GM19463 (cell line): ENCODE data around the gene MYADML2.

Experiments used
- ATAC-seq: cut with Tn5 transposase; IDR thresholded peaks from one replicate; pipeline ENCODE4 v1.9.1; 2021; ENCODE audit warnings: mild to moderate bottlenecking, moderate library complexity; ENCODE audit not compliant: unreplicated experiment

The MYADML2 gene

DNA sequence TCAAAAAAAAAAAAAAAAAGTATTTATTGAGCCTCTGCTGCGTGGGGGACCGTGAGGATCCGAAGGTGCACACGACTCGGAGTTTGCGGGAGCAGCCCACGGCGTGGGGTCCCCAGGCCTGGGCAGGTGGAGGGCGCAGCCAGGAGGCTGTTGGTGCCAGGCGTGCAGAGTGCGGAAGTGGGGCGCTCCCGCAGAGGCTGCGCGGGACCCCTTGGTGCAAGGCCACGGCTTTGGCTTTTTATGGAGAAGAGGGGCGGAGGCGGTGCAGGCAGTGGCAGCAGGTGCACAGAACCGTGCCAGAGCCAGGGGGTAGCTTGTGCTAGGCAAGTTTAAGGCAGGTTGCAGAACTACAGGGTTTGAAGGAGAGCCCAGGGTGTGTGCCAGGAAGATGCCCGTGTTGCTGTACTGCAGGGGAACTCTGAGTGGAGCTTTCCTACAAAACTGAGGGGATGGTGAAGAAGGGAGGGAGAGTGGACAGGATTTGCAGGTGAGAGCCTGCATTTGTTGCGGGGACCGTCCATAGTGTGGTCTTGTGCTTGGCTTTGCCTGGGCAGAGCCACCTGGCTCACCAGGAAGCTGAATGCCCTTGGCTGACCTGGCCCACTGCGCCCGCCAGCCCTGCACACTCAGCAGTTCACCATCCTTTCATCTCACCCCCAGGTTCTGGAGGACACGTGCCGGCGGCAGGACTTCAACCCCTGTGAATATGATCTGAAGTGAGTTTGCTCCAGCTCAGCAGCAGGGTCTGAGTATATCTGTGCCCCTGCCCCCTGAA lies 31.7 kb upstream of the MYADML2 start:
- no peak for ATAC-seq

DNA sequence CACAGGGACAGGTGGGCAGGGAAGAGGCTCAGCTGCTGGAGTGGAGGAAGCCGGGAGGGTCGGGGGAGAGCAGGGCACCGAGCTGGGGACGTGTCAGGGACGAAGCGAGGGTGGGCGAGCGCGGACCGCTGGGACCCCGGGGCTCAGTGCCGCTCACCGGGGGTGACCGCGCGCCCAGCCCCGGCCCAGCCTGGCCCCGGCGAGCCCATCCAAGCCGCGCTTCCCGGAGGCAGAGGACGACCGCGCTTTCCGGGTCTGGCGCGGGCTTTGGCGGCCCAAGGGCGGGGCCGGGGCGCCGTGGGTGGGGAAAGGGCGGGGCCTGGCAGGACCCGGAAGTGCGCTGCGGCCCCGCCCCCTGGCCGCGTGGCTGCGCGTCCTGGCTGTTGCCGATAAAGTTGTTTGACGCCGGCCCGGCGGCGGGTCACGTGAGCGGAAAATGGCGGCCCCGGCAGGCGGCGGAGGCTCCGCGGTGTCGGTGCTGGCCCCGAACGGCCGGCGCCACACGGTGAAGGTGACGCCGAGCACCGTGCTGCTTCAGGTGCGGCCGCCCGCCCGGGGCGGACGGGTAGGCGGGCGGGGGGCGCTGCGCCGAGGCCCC lies 30.3 kb upstream of the MYADML2 start, which contains the start of gene ASPSCR1:
Gene ASPSCR1, plus strand, starts transcription at position 419 of the 598 bp plus-strand sequence. Its CDS starts 18 bp downstream, at position 437.
- ATAC-seq, result peak; percentile 85

DNA sequence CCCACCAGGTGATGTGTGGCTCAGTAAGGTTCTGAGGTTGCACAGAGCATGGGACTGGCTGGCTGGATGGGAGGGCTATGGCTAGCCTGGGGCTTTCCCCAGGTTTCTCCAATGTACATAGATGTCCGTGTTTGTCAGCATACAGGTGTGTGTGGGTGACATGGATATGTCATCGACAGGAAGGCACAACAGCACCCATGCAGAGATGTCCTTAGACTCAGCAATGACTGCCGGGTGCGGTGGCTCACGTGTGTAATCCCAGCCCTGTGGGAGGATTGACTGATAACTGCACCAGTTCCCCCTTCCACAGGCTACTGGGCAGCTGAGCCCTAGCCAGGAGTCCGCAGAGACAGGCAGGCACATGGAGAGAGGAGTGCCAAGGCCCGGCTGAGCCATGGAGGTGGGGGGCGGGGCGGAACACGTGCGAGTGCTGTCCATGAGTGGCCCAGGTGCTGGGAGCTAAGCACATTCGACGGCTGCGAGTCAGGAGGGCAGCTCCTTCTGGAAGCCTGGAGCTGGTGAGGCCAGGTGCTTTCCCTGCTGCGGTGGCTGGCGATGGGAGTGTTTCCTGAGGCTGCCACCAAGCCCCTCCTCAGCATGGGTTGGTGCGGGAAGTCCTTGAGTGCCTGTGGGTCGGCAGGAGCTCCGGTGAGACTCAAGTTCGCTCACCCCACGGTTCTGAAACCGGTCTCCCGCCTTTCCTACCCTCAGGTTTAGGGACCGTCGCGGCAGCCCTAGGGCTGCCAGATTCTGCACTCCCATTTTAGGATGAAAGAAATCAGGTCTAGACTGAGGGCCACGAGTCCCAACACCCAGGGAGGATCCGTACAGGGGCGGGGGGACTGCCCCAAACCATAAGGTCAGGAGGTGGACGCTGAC lies 29.5 kb upstream of the MYADML2 start:
- ATAC-seq, result peak; percentile 3

DNA sequence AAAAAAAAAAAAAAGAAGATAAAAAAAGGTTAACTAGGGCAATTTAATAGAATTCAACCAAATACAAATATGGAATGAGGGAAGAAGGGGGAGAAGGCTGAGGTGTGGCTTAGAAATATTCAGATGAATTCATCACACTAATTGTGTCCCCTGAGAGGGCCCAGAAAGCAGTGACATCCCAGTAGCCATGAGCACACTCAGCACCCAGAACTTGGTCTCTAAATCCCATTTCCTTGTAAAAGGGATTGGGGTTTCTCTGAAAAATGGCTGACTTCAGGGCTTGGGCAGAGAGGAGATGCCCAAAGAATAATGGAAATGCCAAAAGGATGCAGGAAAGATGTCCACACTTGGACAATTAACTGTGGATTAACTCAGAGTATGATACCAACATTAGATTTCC lies 26.4 kb upstream of the MYADML2 start:
- no peak for ATAC-seq

DNA sequence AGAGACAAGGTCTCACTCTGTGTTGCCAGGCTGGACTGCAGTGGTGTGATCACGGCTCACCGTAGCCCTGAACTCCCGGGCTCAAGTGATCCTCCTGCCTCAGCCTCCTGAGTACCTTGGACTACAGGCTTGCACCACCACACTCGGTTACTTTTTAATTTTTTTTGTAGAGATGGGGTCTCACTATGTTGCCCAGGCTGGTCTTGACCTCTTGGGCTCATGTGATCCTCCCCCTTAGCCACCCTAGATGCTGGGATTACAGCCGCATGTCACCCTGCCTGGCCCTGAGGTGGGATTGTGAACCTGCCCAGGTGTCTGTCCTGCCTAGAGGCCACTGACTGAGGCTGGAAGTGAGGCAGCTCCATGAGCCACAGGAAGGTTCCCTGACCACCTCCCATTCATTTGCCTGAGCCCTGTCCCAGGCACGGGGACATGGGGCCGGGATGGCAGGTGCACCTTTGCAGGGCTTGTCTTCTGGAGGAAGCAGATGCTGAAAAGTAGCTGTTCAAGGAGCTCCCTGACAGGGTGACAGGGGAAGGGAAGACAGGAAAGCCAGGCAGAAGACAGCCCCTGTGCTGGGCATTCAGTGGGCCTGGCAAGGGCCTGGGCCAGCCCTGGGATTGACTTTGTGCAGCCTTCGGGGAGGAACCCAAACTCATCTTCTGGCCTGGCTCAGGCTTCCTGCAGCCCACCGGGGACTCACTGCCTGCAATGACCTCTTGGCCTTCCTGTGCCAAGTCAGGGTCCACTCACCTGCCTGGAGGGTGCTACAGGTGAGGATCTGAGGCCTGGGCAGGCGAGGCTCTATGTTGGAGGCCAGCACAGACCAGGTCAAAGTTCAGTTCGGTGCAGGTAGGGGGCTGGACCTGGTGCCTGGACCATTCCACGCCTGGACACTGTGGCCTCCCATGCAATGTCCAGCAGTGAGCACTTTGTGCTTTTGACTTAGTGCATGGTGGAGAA lies 22.1 kb upstream of the MYADML2 start:
- ATAC-seq, result no peak

DNA sequence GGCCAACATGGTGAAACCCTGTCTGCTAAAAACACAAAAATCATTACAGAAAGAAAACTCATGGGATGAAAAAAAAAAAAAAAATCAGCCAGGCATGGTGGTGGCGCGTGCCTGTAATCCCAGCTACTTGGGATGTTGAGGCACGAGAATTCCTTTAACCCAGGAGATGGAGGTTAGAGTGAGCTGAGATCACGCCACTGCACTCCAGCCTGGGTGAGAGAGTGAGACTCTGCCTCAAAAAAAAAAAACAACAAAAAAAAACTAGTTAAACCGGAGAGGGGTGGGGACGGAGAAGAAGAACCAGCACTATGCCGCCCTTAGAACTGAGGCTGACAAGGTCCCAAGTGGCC lies 21.3 kb upstream of the MYADML2 start:
- ATAC-seq, result no peak

DNA sequence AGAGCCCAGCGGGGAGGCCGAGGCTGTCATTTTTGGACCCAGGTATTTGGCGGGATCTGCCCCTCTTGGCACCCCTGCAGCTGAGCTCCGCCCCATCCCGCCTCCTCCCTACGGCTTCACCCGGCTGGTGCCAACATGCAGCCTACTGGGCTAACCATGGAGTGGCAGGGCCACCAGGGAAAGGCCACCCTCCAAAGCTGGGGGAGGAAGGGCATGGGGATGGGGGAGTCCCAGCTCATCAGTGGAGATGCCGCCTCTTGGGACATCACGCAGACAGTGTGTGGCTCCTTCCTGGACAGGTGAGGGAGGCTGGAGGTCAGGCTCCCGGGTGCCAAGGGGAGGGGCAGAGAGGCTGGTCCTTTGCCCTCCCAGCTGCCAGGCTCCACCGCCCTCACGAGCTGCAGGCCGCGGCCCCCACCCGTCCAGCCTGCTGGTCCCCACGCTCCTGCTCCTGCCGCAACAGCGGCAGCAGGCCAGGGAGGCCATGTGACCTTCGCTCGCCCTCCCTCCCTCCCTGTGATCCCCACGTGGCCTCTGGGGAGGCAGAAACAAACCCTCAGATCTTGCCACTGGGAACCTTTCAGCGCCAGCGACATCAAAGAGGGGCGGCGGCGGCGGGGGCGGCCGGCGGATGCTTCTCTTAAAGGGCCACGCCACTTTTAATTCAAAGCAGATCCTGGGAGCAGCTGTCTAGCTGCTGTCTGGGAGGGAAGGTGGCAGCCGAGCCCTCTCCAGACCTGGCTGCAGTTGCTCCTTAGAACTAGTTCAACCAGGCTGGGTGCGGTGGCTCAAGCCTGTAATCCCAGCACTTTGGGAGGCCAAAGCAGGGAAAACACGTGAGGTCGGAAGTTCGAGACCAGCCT lies 20.7 kb upstream of the MYADML2 start:
- ATAC-seq, result no peak

DNA sequence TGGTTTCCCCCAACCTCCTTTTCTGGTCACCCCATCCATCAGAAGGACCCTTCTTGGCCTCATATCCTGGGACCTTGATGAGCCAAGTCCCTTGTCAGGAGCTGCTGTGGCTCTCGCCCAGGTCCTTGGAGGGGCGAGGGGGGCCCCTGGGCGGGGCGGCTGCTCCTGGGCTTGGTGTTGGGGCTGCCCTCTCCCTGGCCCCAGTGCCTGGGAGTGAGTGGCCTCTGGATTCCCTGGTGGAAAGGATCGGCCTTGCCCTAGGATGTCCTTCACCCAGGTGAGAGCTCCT lies 20.2 kb upstream of the MYADML2 start:
- ATAC-seq, result no peak

DNA sequence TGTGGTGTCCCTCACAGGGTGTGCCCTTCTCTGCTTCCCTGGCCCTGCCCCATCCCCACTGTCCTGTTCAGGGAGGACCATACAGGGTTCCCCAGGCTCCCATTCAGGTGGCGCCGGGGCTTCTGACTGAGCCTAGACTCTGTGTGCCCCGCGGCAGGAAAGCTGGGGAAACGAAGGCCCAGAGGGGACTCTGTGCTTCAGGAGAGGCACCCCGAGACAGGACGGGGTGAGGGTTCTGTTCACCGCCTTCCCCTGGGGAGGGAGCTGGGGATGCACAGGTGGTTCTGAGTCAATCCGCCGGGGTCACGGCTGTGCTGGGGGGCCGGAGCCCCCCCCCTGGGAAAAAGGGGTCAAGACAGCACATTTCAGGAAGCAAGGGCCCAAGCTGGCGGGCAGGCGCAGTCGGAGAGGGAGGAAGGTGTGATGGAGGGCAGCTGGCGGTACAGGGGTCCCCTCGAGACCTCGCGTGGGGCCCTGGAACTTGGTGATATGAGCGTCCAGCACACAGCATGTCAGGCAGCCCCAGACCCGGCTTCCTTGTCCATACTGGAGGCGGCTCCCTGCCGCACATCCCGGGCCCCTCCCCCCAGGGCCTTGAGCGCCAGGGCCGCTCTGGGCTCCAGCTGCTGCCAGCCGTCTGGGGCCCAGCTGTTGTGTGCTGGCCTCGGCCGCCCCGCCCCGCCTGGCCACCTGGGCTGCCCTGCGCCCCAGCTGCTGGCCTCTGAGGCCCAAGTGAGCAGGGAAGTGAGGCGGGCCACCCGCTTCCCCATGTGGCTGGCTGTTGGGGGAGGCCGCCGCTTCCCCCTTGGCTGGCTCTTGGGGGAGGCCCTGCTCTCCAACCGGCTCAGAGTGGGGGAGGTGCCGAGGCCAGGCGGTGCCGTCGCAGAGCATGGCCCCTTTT lies 19.6 kb upstream of the MYADML2 start:
- ATAC-seq, result no peak

DNA sequence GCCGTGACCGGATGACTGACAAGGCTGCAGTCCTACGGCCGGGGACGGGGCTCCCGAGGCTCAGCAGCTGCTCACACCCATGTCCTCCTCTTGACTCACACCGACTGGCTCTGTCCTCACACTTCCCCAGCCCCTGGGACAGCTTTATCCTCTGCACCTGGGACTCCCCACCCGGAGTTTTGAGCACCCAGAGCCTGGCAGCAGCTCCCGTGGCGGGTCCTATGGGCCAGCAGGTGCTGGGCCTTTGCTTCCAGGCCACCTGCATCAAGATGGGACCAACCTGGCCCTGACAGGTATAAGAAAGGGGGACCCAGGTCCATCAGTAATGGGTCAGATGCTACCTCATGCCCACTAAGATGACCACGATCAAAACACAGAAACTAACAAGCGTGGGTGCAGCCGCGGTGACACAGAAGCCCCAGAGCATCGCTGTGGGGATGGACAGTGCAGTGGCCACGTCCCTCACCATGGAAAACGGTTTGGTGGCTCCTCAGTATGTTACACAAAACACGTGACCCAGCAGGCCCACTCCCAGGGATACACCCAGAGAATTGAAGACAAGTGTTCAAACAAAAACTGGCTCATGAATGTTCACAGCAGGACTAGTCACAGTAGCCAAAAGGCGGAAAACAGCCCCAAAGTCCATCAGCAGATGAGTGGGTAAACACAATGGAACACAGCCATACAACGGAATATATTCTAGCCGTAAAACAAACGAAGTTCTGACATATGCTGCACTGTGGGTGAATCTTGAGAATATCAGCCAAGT lies 17.2 kb upstream of the MYADML2 start:
- ATAC-seq, result no peak

DNA sequence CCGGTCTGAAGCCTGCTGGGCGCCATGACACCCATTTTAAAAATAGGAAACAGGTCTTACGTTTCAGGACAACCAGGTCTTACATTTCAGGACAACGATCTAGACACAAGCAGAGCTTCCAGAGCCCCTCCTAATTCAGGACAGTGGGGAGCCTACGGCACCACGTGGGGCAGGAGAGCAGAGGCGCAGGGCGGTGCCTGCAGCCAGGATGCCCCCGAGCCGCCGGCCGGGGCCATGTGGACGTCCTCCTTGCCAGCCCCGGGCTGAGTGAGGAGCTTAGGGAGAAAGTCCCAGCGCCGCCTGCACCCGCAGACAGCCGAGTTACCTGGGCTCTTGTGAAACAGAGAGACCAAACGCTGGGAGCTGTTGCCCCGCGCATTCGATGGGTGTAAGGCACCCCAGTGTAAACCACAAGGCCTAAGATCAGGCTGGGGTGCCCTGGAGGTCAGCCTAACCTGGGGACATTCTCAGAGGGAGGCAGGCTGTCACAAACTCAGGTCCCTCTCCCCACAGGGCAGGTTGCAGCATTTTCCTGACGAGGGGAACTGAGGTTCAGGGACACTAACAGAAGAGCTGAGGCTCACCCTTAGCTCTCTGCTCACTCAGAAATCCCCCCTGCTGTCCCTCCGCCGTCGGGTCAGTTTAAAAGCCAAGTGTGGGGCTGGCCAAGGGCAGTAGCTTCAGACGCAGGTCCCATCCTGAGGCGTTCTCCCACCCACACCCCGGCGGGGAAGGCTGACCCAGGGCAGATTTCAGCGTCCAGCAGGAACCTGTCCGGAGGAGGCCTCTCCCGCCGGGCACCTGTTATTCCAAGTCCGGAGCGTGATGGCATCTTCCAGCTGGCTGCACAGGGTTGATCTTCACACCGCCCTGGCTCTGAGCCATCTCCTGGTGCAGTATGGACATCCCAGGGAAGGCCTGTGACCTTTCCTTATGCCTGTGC lies 15.7 kb upstream of the MYADML2 start:
- ATAC-seq, result no peak

DNA sequence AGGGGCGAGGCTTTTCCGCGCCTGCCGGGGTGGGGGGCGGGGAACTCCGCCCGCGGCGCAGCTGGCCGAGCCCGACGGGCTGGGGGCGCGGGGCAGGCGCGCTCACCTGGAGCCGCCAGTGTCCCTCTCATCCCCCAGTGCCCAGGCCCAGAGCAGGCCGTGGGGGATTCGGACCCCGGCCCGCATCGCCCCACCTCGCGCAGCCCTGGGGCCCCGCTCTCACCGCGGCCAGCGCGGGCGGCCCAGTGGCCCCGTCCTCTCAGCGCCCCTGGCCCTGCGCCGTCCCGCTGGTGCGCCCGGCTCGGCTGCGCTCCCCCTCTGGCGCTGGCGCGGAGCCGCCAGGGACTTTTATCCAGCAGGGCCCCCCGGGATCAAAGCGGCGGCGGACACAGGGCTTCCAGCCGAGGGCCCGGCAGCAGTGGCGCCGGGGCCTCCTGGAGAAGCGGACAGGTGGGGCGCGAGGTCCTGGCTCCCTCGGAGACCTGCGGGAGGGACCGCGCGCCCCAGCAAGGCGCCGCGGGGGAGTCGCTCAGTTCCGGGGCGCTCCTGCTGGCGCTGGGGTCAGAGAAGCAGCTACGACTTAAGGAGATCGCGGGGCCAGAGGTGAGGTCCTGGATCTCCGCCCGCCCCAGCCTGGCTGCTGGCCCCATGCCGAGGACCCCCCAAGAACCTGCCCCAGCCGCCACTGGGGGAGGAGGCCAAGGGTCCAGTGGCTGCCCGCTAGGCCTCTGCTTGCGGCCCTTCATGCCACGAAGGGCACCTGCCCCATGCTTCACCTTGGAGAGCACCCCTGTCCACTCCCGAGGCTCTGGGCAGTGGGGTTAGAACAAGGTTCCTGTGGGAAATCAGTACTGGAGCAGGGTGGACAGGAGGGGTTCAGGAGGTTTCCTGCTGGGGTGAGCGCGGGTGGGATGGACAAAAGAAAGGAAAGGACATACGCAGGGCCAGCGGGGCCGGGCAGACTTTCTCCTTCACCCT lies 14.8 kb upstream of the MYADML2 start:
- no peak for ATAC-seq

DNA sequence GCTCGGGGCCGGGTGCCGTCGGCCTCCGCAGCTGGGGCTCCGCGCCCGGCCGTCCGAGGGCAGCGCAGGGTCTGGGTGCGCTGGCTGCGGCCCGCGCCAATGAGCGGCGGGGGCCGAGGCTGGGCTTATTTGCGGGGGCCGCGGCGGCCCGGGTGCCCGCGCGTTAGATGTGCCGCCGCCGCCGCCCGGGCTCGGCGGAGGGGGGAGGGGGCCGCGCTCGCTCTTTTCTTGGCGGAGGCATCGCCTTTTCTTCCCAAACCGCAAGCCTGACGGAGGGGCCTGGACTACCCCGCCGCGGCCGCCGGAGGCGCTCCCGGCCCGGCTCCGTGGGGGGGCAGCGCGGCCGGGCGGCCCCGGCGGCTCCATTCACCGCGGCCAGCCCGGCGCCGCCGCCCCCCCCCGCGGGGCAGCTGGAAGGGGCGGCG lies 14.1 kb upstream of the MYADML2 start, which contains the start of gene NOTUM:
Gene NOTUM, minus strand, starts transcription at position 101 of the 425 bp plus-strand sequence. CDS start 278 bp downstream, outside the sequence.
- ATAC-seq, result no peak

DNA sequence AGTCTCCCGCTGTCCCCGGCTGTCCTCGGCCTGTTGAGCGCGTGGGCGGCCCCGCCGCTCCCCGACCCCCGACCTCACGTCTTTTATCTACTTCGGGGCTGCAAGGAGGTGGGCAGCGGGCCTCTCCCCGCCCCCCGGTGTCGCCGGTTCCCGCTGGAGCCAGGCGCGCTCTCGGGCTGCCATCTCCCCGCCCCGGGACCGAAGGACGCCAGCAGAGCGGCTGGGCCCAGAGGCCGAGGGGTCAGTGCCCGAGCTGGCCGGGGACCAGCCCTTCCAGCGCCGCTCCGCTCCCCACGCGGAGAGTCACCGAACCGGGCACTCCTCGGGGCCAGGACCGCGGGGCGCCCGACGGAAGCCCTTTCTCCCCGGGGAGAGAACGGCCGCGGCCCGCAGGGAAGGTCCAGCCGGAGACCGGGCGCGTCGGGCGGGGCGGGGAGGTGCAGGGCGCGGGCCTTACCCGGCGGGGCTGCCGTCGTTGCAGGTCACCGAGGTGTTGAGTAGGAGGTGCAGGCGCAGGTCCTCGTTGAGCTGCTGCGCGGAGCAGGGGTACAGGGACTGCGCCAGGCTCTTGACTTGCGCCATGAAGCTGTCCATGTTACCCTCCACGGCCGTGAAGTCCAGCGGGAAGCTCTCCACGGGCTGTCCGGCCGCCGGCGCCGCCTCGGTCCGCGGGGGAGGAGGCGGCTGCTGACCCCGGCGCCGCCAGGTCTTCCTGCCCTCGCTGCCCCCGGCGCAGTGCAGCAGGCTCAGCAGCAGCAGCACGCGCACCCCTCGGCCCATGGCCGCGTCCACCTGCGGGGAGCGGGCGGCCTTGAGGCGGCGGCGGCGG lies 13.3 kb upstream of the MYADML2 start:
- ATAC-seq, result no peak
